Measurements from ENCODE around the gene SLC25A22.

The SLC25A22 gene

DNA sequence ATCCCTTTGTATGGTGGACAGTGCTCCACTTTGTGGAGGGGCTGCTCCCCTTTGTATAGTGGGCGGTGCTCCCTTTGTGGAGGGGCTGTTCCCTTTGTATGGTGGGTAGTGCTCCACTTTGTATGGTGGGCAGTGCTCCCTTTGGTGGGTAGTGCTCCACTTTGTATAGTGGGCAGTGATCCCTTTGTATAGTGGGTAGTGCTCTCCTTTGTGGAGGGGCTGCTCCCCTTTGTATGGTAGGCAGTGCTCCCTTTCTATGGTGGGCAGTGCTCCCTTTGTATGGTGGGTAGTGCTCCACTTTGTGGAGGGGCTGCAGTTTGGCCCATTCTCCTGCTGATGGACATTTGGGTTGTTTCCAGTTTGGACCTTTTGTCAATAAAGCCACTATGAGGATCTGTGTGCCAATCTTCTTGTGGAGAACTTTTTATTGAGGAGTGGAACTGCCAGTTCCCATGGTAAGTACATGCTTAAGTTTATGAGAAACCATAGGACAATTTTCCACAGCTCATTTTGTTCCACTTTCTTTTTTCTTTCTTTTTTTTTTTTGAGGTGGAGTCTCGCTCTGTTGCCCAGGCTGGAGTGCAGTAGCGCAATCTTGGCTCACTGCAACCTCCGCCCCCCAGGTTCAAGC lies 55.4 kb downstream of the SLC25A22 start:
- no peak for DNase-seq

DNA sequence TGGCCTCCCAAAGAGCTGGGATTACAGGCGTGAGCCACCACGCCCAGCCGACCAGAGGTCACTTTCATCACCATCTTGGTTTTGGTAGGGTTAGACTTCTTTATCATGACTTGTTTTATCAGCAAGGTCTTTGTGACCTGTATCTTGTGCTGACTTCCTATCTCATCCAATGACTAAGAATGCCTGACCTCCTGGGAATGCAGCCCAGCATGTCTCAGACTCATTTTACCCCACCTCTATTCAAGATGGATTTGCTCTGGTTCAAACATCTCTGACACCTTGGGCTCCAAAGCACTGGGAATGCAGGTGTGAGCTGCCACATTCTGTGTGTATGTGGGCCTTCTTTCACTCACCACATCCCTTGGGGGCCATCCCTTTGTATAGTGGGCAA lies 55.9 kb downstream of the SLC25A22 start:
- no peak for DNase-seq

Measured in NCI-H1105 (cell line).